HL-60 (cell line): ENCODE data around the gene IGHMBP2.

Experiments
- DNase-seq, 2 experiments: peaks; one replicate each; pipeline ENCODE4 v3.0.0-alpha.2; 2010 to 2020; ENCODE audit warnings: low read depth in 1 of 2, low spot score in 1 of 2
- H3K27ac ChIP-seq: fragments of 250-450 bp; sonication (Bioruptor Pico); replicated peaks from 2 replicates; pipeline ENCODE4 v1.5.1; 2020; ENCODE audit warnings: mild to moderate bottlenecking, moderate library complexity
- H3K27me3 ChIP-seq: fragments of 250-450 bp; sonication (Bioruptor Pico); 2 replicates; pipeline ENCODE4 v1.5.1; 2021; ENCODE audit warnings: mild to moderate bottlenecking, moderate library complexity; ENCODE audit not compliant: insufficient read depth, poor library complexity, severe bottlenecking
- H3K4me3 ChIP-seq: replicated peaks from 2 replicates; pipeline ENCODE4 v1.5.1; 2011; ENCODE audit warnings: mild to moderate bottlenecking, control low read depth, low read length; ENCODE audit not compliant: insufficient read depth
- GABPA ChIP-seq: IDR thresholded peaks from 2 replicates; pipeline ENCODE4 v1.6.1; 2012; ENCODE audit warnings: low read depth
- POLR2AphosphoS5 ChIP-seq: IDR thresholded peaks from 2 replicates; pipeline ENCODE4 v1.6.1; 2012; ENCODE audit warnings: low read depth
- SPI1 ChIP-seq: IDR thresholded peaks from 2 replicates; pipeline ENCODE4 v1.6.1; 2012; ENCODE audit warnings: low read depth, mild to moderate bottlenecking, borderline replicate concordance
- TF ChIP-seq, protein P1 (sequence below): IDR thresholded peaks from one replicate; pipeline ENCODE4 v1.5.1; 2011; ENCODE audit warnings: low read length, control low read depth, inconsistent platforms; ENCODE audit not compliant: insufficient read depth
- TF ChIP-seq, protein P2 (sequence below): IDR thresholded peaks from 2 replicates; pipeline ENCODE4 v1.6.1; 2012; ENCODE audit warnings: low read depth; ENCODE audit not compliant: insufficient replicate concordance

The IGHMBP2 gene

GRCh38 chr11:68893282-68893681 is 10.4 kb upstream of the IGHMBP2 start:
- H3K27ac ChIP-seq: no peak overlapping the region
- H3K27me3 ChIP-seq: no peaks in the 10 kb centered on the region
- TF ChIP-seq, protein P1, sequence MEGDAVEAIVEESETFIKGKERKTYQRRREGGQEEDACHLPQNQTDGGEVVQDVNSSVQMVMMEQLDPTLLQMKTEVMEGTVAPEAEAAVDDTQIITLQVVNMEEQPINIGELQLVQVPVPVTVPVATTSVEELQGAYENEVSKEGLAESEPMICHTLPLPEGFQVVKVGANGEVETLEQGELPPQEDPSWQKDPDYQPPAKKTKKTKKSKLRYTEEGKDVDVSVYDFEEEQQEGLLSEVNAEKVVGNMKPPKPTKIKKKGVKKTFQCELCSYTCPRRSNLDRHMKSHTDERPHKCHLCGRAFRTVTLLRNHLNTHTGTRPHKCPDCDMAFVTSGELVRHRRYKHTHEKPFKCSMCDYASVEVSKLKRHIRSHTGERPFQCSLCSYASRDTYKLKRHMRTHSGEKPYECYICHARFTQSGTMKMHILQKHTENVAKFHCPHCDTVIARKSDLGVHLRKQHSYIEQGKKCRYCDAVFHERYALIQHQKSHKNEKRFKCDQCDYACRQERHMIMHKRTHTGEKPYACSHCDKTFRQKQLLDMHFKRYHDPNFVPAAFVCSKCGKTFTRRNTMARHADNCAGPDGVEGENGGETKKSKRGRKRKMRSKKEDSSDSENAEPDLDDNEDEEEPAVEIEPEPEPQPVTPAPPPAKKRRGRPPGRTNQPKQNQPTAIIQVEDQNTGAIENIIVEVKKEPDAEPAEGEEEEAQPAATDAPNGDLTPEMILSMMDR: no peak
- TF ChIP-seq GABPA (no peak), POLR2AphosphoS5 (no peak), SPI1 (no peak)
- TF ChIP-seq, protein P2, sequence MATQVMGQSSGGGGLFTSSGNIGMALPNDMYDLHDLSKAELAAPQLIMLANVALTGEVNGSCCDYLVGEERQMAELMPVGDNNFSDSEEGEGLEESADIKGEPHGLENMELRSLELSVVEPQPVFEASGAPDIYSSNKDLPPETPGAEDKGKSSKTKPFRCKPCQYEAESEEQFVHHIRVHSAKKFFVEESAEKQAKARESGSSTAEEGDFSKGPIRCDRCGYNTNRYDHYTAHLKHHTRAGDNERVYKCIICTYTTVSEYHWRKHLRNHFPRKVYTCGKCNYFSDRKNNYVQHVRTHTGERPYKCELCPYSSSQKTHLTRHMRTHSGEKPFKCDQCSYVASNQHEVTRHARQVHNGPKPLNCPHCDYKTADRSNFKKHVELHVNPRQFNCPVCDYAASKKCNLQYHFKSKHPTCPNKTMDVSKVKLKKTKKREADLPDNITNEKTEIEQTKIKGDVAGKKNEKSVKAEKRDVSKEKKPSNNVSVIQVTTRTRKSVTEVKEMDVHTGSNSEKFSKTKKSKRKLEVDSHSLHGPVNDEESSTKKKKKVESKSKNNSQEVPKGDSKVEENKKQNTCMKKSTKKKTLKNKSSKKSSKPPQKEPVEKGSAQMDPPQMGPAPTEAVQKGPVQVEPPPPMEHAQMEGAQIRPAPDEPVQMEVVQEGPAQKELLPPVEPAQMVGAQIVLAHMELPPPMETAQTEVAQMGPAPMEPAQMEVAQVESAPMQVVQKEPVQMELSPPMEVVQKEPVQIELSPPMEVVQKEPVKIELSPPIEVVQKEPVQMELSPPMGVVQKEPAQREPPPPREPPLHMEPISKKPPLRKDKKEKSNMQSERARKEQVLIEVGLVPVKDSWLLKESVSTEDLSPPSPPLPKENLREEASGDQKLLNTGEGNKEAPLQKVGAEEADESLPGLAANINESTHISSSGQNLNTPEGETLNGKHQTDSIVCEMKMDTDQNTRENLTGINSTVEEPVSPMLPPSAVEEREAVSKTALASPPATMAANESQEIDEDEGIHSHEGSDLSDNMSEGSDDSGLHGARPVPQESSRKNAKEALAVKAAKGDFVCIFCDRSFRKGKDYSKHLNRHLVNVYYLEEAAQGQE: no peak
- DNase-seq: no peak
- no peak overlapping the region for H3K4me3 ChIP-seq

GRCh38 chr11:68896171-68896959 is 7.3 kb upstream of the IGHMBP2 start:
- DNase-seq: no peak
- TF ChIP-seq SPI1 (no peak), GABPA (no peak), POLR2AphosphoS5 (no peak)
- TF ChIP-seq, protein P2: no peak
- TF ChIP-seq, protein P1: no peak
- Histone ChIP-seq H3K4me3 (no peak overlapping the region), H3K27ac (no peak overlapping the region), H3K27me3 (no peaks in the 10 kb centered on the region)

- Histone ChIP-seq H3K4me3 (no peak overlapping the region), H3K27me3 (no peaks in the 10 kb centered on the region), H3K27ac (no peak overlapping the region)
- DNase-seq: no peak
- TF ChIP-seq, protein P2: no peak
- TF ChIP-seq SPI1 (no peak), GABPA (no peak)
- TF ChIP-seq, protein P1: no peak
Observed at GRCh38 chr11:68897441-68897840, 6.2 kb upstream of the IGHMBP2 start.
